OCI-LY3 (cell line): ENCODE results near the gene SP5.

Source experiments
- H2AFZ ChIP-seq: fragments of 200-600, 300-600 bp; shearing (Covaris generic); 2 replicates; pipeline ENCODE4 v1.6.0; 2014; ENCODE audit warnings: antibody characterized with exemption, low read depth, low read length
- H3K27ac ChIP-seq: fragments of 200-600, 300-600 bp; sonication (generic); 2 replicates; pipeline ENCODE4 v1.5.1; 2014; ENCODE audit warnings: mild to moderate bottlenecking, low read length, moderate library complexity, mixed read lengths
- H3K27me3 ChIP-seq: fragments of 200-600, 300-600 bp; sonication (generic); 2 replicates; pipeline ENCODE4 v1.6.1; 2014; ENCODE audit warnings: low read depth, low read length, mixed read lengths
- H3K36me3 ChIP-seq: fragments of 200-600, 300-600 bp; sonication (generic); replicated peaks from 2 replicates; pipeline ENCODE3; 2014; ENCODE audit warnings: low read depth, low read length, mixed read lengths
- H3K4me1 ChIP-seq: fragments of 300-600, 200-600 bp; sonication (generic); 2 replicates; pipeline ENCODE4 v1.6.1; 2014; ENCODE audit warnings: low read length, mixed read lengths
- H3K4me2 ChIP-seq: fragments of 200-600, 300-600 bp; sonication (generic); 2 replicates; pipeline ENCODE4 v1.6.1; 2014; ENCODE audit warnings: low read length, mixed read lengths
- H3K4me3 ChIP-seq: fragments of 300-600, 200-600 bp; sonication (generic); 2 replicates; pipeline ENCODE4 v1.5.1; 2014; ENCODE audit warnings: antibody characterized with exemption, mild to moderate bottlenecking, low read length, moderate library complexity
- H3K79me2 ChIP-seq: fragments of 300-600, 200-600 bp; shearing (Covaris generic); 2 replicates; pipeline ENCODE4 v1.6.1; 2014; ENCODE audit warnings: mild to moderate bottlenecking, low read length, mixed read lengths
- H3K9ac ChIP-seq: fragments of 300-600, 200-600 bp; shearing (Covaris generic); 2 replicates; pipeline ENCODE4 v1.6.0; 2014; ENCODE audit warnings: mild to moderate bottlenecking, low read length, moderate library complexity
- H3K9me3 ChIP-seq: fragments of 200-600, 300-600 bp; shearing (Covaris generic); 2 replicates; pipeline ENCODE4 v1.6.1; 2014; ENCODE audit warnings: low read length, mixed read lengths; ENCODE audit not compliant: insufficient read depth
- H4K20me1 ChIP-seq: fragments of 200-600, 300-600 bp; sonication (generic); 2 replicates; pipeline ENCODE4 v1.6.1; 2016; ENCODE audit warnings: low read length, mixed read lengths; ENCODE audit not compliant: insufficient read depth
- CTCF ChIP-seq: fragments of 200-600, 300-600 bp; sonication (generic); IDR thresholded peaks from 2 replicates; pipeline ENCODE4 v1.5.1; 2014; ENCODE audit warnings: antibody characterized with exemption, low read length, low read depth
- EZH2phosphoT487 ChIP-seq: fragments of 200-600 bp; shearing (Covaris generic); IDR thresholded peaks from 2 replicates; pipeline ENCODE4 v1.6.1; 2018; ENCODE audit warnings: antibody characterized with exemption, mixed run types, low read depth

SP5 gene

GRCh38 chr2:170721678-170722077 is 6.5 kb downstream of the SP5 start:
- Histone ChIP-seq H3K79me2 (no peaks in the 10 kb centered on the region), H3K4me2 (no peak overlapping the region), H3K4me1 (no peaks in the 10 kb centered on the region), H4K20me1 (no peaks in the 10 kb centered on the region), H3K4me3 (no peak overlapping the region), H3K36me3 (no peaks in the 10 kb centered on the region), H3K9me3 (no peaks in the 10 kb centered on the region), H3K27ac (no peak overlapping the region), H3K9ac (no peak overlapping the region), H3K27me3 (peaks cover 8% of the 10 kb centered on the region; the same call in 1 of the 2 replicates), H2AFZ (no peak overlapping the region)
- TF ChIP-seq CTCF, result no peak

GRCh38 chr2:170722301-170722700 is 7.2 kb downstream of the SP5 start:
- Histone ChIP-seq H3K4me2 (no peak overlapping the region), H4K20me1 (no peaks in the 10 kb centered on the region), H3K27me3 (peaks cover 12% of the 10 kb centered on the region; the same call in 1 of the 2 replicates), H3K4me3 (no peak overlapping the region), H2AFZ (no peak overlapping the region), H3K36me3 (no peaks in the 10 kb centered on the region), H3K4me1 (no peaks in the 10 kb centered on the region), H3K9me3 (no peaks in the 10 kb centered on the region), H3K79me2 (no peaks in the 10 kb centered on the region), H3K27ac (no peak overlapping the region), H3K9ac (no peak overlapping the region)
- TF ChIP-seq CTCF (no peak), EZH2phosphoT487 (no peak)

- peaks cover 14% of the 10 kb centered on the region for H3K27me3 ChIP-seq
Observed at GRCh38 chr2:170723446-170723958, 8.4 kb downstream of the SP5 start.

More at GRCh38 chr2:170723446-170723958, 8.4 kb downstream of the SP5 start:
- Histone ChIP-seq H2AFZ (no peak overlapping the region), H3K4me2 (no peak overlapping the region), H3K4me1 (no peaks in the 10 kb centered on the region), H3K36me3 (no peaks in the 10 kb centered on the region), H3K9ac (no peak overlapping the region), H4K20me1 (no peaks in the 10 kb centered on the region), H3K79me2 (no peaks in the 10 kb centered on the region), H3K4me3 (no peak overlapping the region), H3K27ac (no peak overlapping the region), H3K9me3 (no peaks in the 10 kb centered on the region)
- TF ChIP-seq CTCF (no peak), EZH2phosphoT487 (no peak)
